LNCAP (cell line): ENCODE results near the gene PLS3.

Source experiments
- CTCF ChIP-seq: fragments of 450-650 bp; IDR thresholded peaks from 2 replicates; pipeline ENCODE4 v1.5.1; 2017; ENCODE audit warnings: mild to moderate bottlenecking

PLS3 gene

GRCh38 chrX:115560978-115561604 is at the start of gene PLS3:
Gene PLS3 (plus strand): TSS chrX:115561174. CDS start chrX:115610251, 49,077 bp downstream.
- TF ChIP-seq CTCF = no peak

GRCh38 chrX:115518113-115518512 is 42.9 kb upstream of the PLS3 start:
- TF ChIP-seq CTCF = no peak

- no peak for TF ChIP-seq CTCF
Observed at GRCh38 chrX:115521741-115522140, 39.2 kb upstream of the PLS3 start.

GRCh38 chrX:115522952-115523351 is 38.0 kb upstream of the PLS3 start:
- TF ChIP-seq CTCF = no peak

- TF ChIP-seq CTCF = no peak
Observed at GRCh38 chrX:115525486-115525885, 35.5 kb upstream of the PLS3 start.

GRCh38 chrX:115531818-115532403 is 29.1 kb upstream of the PLS3 start:
- TF ChIP-seq CTCF = no peak

- no peak for TF ChIP-seq CTCF
Observed at GRCh38 chrX:115533485-115533884, 27.5 kb upstream of the PLS3 start.
